CD8-positive, alpha-beta memory T cell (primary cell): ENCODE measurements around the gene DEUP1. TPM values are rescaled to one million over a fixed set of nuclear protein-coding genes. Genes with fewer than 3 reads are reported as not detected.

Experiments
- CTCF ChIA-PET: fragments of 350-600 bp; sonication (Branson Sonifier 250); formaldehyde crosslinking; loops from one replicate; lab custom pipeline; 2021; ENCODE audit warnings: antibody characterized with exemption; lab: Charles Lee
- POLR2A ChIA-PET: fragments of 350-600 bp; sonication (Branson Sonifier 250); formaldehyde crosslinking; loops from one replicate; lab custom pipeline; 2021; ENCODE audit warnings: antibody characterized with exemption; lab: Charles Lee
- DNase-seq, 5 donors: peaks; one replicate each; pipeline versions ENCODE4 v3.0.0 to v3.0.0-alpha.2; 2020 to 2022; ENCODE audit warnings: mixed read lengths in 1 of 5
- H3K27ac ChIP-seq: one replicate; pipeline ENCODE4 v1.7.0; 2013; ENCODE audit warnings: low read depth, mild to moderate bottlenecking, low read length, moderate library complexity
- H3K27me3 ChIP-seq: 2 replicates; pipeline ENCODE4 v1.7.0; 2013; ENCODE audit warnings: low read length, mild to moderate bottlenecking; ENCODE audit not compliant: insufficient read depth, poor library complexity, severe bottlenecking
- H3K36me3 ChIP-seq: 2 replicates; pipeline ENCODE4 v1.7.0; 2013; ENCODE audit warnings: mild to moderate bottlenecking, low read length, moderate library complexity; ENCODE audit not compliant: insufficient read depth
- H3K4me1 ChIP-seq: 2 replicates; pipeline ENCODE4 v1.7.0; 2013; ENCODE audit warnings: mild to moderate bottlenecking, low read length, moderate library complexity; ENCODE audit not compliant: insufficient read depth
- H3K4me3 ChIP-seq: 2 replicates; pipeline ENCODE4 v1.7.0; 2013; ENCODE audit warnings: mild to moderate bottlenecking, low read length
- H3K9me3 ChIP-seq: 2 replicates; pipeline ENCODE4 v1.7.0; 2013; ENCODE audit warnings: mild to moderate bottlenecking, low read length
- H3K27ac Mint-ChIP-seq, 8 donors: one replicate each; pipeline ENCODE4 v1.8.0; 2020 to 2021; ENCODE audit warnings: mixed read lengths in 8 of 8, mild to moderate bottlenecking in 6 of 8, inconsistent platforms in 3 of 8, moderate library complexity in 3 of 8
- H3K27me3 Mint-ChIP-seq, 2 donors: one replicate each; pipeline ENCODE4 v1.8.0; 2020 to 2021; ENCODE audit warnings: mixed read lengths in 2 of 2, mild to moderate bottlenecking in 1 of 2, moderate library complexity in 1 of 2
- H3K36me3 Mint-ChIP-seq, 3 donors: one replicate each; pipeline ENCODE4 v1.8.0; 2020 to 2021; ENCODE audit warnings: mixed read lengths in 3 of 3, inconsistent platforms in 1 of 3, mild to moderate bottlenecking in 1 of 3
- H3K4me1 Mint-ChIP-seq, 3 donors: one replicate each; pipeline ENCODE4 v1.8.0; 2020 to 2021; ENCODE audit warnings: mixed read lengths in 3 of 3, inconsistent platforms in 1 of 3, mild to moderate bottlenecking in 1 of 3
- H3K4me3 Mint-ChIP-seq, 7 donors: one replicate each; pipeline ENCODE4 v1.8.0; 2020 to 2021; ENCODE audit warnings: mixed read lengths in 7 of 7, mild to moderate bottlenecking in 6 of 7, moderate library complexity in 4 of 7, inconsistent platforms in 2 of 7
- H3K9me3 Mint-ChIP-seq, 5 donors: one replicate each; pipeline ENCODE4 v1.8.0; 2020 to 2022; ENCODE audit warnings: mixed read lengths in 5 of 5, mild to moderate bottlenecking in 3 of 5, moderate library complexity in 2 of 5, inconsistent platforms in 1 of 5
- polyA plus RNA-seq: library from polyadenylated mRNA; unstranded; fragments of 300-500 nt; fragmentation: Illumina TruSeq; gene quantifications from one replicate; pipeline ENCODE4 v1.2.3, GENCODE V29; 2021
- total RNA-seq, 2 experiments: library from RNA; stranded (reverse); gene quantifications; one replicate each; pipeline ENCODE4 v1.2.3, GENCODE V29; 2021

DEUP1 gene
- total and polyA plus RNA-seq, 3 experiments from 2014 or later, result not detected

DNA sequence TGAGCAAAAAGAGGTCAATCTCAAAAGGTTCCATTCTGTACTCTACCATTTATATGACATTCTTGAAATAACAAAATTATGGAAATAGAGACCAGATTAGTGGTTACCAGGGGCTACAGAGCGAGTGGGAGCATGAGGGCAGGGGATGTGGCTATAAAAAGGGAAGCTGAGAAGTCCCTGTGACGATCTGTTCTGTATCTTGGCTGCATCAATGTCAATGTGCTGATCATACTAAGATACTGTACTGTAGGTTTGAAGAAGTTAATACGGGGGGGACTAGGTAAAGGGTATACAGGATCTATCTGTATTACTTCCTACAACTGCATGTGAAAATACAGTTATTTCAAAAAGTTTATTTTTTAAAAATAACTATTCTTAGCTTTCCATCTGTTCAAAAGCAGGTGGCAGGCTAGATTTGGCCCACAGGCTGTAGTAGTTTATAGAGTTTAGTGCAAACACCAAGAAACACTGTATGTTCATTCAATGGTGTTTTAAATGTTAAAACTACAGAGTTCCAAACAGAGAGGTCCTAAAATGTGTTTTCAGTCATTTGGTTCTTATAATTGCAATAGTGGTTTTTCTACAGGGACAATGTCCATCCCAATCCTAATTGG, 134.5 kb downstream of the DEUP1 start:
- ChIA-PET CTCF (no interaction called here), POLR2A (no interaction called here)
- no peak overlapping the region for H3K27ac Mint-ChIP-seq
- Histone ChIP-seq H3K4me1 (no peaks in the 10 kb centered on the region), H3K9me3 (no peaks in the 10 kb centered on the region), H3K27ac (no peak overlapping the region), H3K36me3 (no peaks in the 10 kb centered on the region), H3K27me3 (no peaks in the 10 kb centered on the region), H3K4me3 (no peak overlapping the region)
- H3K9me3 Mint-ChIP-seq, result peaks cover 0 to 2% (median 0%) of the 10 kb centered on the region in 5 donors
- no peaks in the 10 kb centered on the region for H3K36me3 Mint-ChIP-seq
- no peaks in the 10 kb centered on the region for H3K4me1 Mint-ChIP-seq
- no peak overlapping the region for H3K4me3 Mint-ChIP-seq
- no peak for DNase-seq
- H3K27me3 Mint-ChIP-seq, result peaks cover 0 to 8% of the 10 kb centered on the region in 2 donors

DNA sequence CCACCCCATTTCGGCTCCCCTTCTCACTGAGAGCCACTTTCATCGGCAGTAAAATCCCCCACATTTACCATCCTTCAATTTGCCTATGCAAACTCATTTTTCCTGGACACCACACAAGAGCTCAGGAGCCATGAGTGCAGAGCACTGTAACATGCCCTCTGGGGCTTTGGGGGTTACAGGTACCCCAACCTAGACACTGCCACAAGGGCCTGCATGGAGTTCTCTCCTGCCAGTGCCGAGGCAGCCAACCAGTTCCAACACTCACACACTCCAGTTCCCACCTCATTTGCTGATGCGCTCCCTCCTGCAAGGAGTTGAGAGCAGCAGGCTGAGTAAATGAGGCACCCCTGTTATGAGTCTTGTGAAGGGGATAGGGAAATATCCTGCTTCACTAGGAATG, 136.5 kb downstream of the DEUP1 start:
- Mint-ChIP-seq H3K9me3 (peaks cover 0 to 4% (median 0%) of the 10 kb centered on the region in 5 donors), H3K36me3 (no peaks in the 10 kb centered on the region), H3K4me3 (no peak overlapping the region), H3K4me1 (no peaks in the 10 kb centered on the region), H3K27ac (no peak overlapping the region), H3K27me3 (peaks cover 0 to 6% of the 10 kb centered on the region in 2 donors)
- Histone ChIP-seq H3K36me3 (no peaks in the 10 kb centered on the region), H3K4me3 (no peak overlapping the region), H3K27ac (no peak overlapping the region), H3K9me3 (no peaks in the 10 kb centered on the region), H3K27me3 (no peaks in the 10 kb centered on the region), H3K4me1 (no peaks in the 10 kb centered on the region)
- DNase-seq, result no peak
- ChIA-PET CTCF (no interaction called here), POLR2A (no interaction called here)

DNA sequence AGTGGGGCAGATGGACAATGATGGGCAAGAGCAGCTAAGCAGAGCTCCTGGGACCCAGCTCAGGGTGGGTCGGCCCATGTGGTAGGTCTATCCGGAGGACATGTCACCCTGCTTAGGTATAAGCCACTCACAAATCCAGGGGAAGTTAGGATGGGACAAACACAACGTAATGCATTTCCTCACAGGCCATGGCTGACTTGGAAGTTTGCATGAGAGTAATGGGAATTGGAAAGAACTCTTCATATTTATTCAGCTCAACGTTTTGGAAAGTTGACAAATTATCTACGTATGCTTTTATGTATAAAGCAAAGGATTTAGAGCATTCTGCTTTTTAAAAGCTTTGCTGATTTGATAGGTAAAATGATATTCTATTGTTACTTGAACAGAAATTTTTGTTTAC, 137.7 kb downstream of the DEUP1 start:
- Histone ChIP-seq H3K27me3 (no peaks in the 10 kb centered on the region), H3K4me3 (no peak overlapping the region), H3K4me1 (no peaks in the 10 kb centered on the region), H3K36me3 (no peaks in the 10 kb centered on the region), H3K27ac (no peak overlapping the region), H3K9me3 (no peaks in the 10 kb centered on the region)
- Mint-ChIP-seq H3K4me1 (no peaks in the 10 kb centered on the region), H3K27me3 (peaks cover 0 to 4% of the 10 kb centered on the region in 2 donors), H3K27ac (no peak overlapping the region), H3K4me3 (no peak overlapping the region), H3K36me3 (no peaks in the 10 kb centered on the region), H3K9me3 (peaks cover 0 to 4% (median 0%) of the 10 kb centered on the region in 5 donors)
- POLR2A ChIA-PET, result no interaction called here
- CTCF ChIA-PET, result no interaction called here
- DNase-seq, result no peak

DNA sequence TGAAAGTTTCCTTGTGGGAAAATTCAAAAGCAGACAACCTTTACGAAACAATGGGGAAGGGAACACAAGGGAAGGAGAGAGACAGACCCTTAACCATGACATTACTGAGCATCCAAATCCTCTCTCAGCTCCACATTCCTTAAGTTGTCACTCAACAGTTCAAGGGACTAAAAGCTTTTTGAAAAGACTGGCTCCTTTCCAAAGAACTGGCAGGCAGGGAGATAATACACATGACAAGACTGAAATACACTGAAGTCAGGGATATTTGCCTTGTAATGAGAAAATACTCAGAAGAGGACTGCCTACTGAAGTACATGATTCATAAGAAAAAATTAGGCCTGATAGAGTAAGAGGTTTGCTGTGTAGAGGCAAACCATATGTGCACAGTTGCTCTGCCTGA, 143.6 kb downstream of the DEUP1 start:
- Mint-ChIP-seq H3K4me3 (no peak overlapping the region), H3K9me3 (peaks cover 0 to 2% (median 0%) of the 10 kb centered on the region in 5 donors), H3K4me1 (no peaks in the 10 kb centered on the region), H3K27ac (no peak overlapping the region), H3K36me3 (no peaks in the 10 kb centered on the region), H3K27me3 (peaks cover 0 to 3% of the 10 kb centered on the region in 2 donors)
- Histone ChIP-seq H3K4me3 (no peak overlapping the region), H3K9me3 (no peaks in the 10 kb centered on the region), H3K27me3 (no peaks in the 10 kb centered on the region), H3K4me1 (no peaks in the 10 kb centered on the region), H3K27ac (no peak overlapping the region), H3K36me3 (no peaks in the 10 kb centered on the region)
- POLR2A ChIA-PET, result no interaction called here
- CTCF ChIA-PET, result no interaction called here
- no peak for DNase-seq

DNA sequence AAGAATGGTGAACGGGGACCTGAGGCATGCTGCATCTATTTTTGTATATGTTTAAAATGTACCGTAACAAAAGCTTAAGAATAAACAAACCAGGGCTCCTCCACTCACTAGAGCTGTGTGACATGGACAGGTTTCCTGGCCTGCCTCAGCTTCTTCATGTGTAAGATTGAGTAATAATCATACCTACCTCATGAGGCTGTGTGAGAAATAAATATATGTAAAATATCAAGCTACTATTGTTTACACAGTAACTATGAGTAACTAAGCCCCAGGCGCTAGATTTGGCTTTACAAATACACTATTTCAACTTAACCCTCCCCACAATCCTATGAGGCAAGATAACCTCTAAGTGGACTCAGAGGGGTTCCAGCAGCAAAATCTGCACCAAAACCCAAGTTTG, 146.3 kb downstream of the DEUP1 start:
- no peaks in the 10 kb centered on the region for H3K4me1 Mint-ChIP-seq
- H3K36me3 ChIP-seq, result no peaks in the 10 kb centered on the region
- POLR2A ChIA-PET, result no interaction called here
- no peaks in the 10 kb centered on the region for H3K36me3 Mint-ChIP-seq
- CTCF ChIA-PET, result no interaction called here
- H3K27ac ChIP-seq, result no peak overlapping the region
- no peak for DNase-seq
- H3K27me3 ChIP-seq, result no peaks in the 10 kb centered on the region
- H3K4me3 ChIP-seq, result no peak overlapping the region
- H3K9me3 Mint-ChIP-seq, result no peaks in the 10 kb centered on the region
- no peak overlapping the region for H3K4me3 Mint-ChIP-seq
- no peaks in the 10 kb centered on the region for H3K4me1 ChIP-seq
- H3K9me3 ChIP-seq, result no peaks in the 10 kb centered on the region
- no peak overlapping the region for H3K27ac Mint-ChIP-seq
- H3K27me3 Mint-ChIP-seq, result peaks cover 0 to 3% of the 10 kb centered on the region in 2 donors

DNA sequence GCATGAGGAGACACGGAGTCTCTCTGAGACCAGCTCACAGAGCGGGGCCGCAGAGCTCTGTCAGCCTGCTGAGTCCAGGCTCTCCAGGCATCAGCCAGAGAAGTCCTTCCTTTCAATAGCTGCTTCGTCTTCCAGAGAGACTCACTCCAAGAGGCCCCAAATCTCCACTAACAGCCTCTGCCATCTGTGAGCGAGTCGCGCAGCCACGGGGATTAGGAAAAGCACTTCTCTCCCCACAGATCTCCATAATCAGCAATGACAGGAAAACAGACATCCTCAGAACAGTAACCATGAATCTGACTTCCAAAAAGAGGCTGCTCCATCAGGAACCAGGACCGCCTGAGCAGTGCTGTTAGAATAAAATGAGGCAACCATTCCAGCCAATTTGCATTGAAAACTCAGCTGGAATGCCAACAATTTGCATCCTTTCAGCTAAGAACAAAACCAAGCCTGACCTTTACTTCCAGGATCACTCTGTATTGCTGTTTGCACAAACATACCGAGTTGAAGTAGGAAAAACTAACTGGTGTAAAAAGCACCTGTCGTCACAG, 147.2 kb downstream of the DEUP1 start:
- no peak overlapping the region for H3K4me3 Mint-ChIP-seq
- CTCF ChIA-PET, result no interaction called here

DNA sequence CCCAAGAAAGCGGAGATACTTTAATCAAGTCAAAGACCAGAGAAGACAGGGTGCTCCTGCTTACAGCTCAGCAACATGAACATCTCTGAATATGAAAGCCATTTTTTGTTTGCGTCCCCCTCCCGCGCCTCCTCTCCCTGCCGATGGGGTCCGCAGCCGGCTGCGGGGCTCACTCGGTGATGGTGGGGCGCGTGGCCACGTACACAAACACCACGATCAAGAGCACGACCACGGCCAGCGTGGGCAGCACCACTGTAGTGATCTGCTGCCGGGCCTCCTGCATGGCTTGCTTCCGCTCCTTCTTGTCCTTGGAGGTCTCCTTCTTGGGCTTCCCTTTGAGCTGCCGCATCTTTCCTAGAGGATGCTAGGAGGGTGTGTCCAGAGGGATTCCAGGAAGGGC, 148.3 kb downstream of the DEUP1 start:
- Mint-ChIP-seq H3K27ac (no peak overlapping the region), H3K4me3 (no peak overlapping the region), H3K9me3 (no peaks in the 10 kb centered on the region), H3K27me3 (peaks cover 0 to 3% of the 10 kb centered on the region in 2 donors), H3K36me3 (no peaks in the 10 kb centered on the region), H3K4me1 (no peaks in the 10 kb centered on the region)
- POLR2A ChIA-PET, result no interaction called here
- DNase-seq, result no peak
- Histone ChIP-seq H3K4me1 (no peaks in the 10 kb centered on the region), H3K36me3 (no peaks in the 10 kb centered on the region), H3K4me3 (no peak overlapping the region), H3K27ac (no peak overlapping the region), H3K27me3 (no peaks in the 10 kb centered on the region), H3K9me3 (no peaks in the 10 kb centered on the region)
- CTCF ChIA-PET, result no interaction called here

More for the DNA sequence above, 147.2 kb downstream of the DEUP1 start:
- peaks cover 0 to 3% of the 10 kb centered on the region in 2 donors for H3K27me3 Mint-ChIP-seq
- Histone ChIP-seq H3K27me3 (no peaks in the 10 kb centered on the region), H3K36me3 (no peaks in the 10 kb centered on the region), H3K4me1 (no peaks in the 10 kb centered on the region), H3K27ac (no peak overlapping the region), H3K4me3 (no peak overlapping the region), H3K9me3 (no peaks in the 10 kb centered on the region)
- no peaks in the 10 kb centered on the region for H3K9me3 Mint-ChIP-seq
- H3K27ac Mint-ChIP-seq, result no peak overlapping the region
- POLR2A ChIA-PET, result no interaction called here
- H3K4me1 Mint-ChIP-seq, result no peaks in the 10 kb centered on the region
- H3K36me3 Mint-ChIP-seq, result no peaks in the 10 kb centered on the region
- DNase-seq, result no peak

DNA sequence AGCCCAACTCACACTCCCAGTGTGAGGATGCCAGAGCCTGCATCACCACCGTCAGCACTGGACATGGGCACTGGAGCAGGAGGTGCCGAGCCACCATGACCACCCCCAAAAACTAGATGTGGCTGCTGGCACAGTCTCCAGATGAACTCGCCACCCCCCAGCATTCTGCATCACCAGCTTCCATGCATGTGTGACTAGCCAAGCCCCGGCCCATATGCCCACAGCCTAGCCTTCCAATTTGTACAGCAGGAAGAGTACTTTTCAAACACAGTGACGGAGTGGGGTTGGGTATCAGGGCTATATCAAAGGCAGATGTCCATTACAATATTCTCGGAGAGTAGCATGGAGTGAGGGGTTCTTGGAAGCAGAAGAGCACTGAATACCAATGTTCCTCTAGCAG, 149.7 kb downstream of the DEUP1 start:
- no peaks in the 10 kb centered on the region for H3K27me3 ChIP-seq
- ChIA-PET CTCF (no interaction called here), POLR2A (no interaction called here)
- no peaks in the 10 kb centered on the region for H3K4me1 Mint-ChIP-seq
- H3K36me3 Mint-ChIP-seq, result no peaks in the 10 kb centered on the region
- no peaks in the 10 kb centered on the region for H3K9me3 Mint-ChIP-seq
- H3K27ac ChIP-seq, result no peak overlapping the region
- no peak overlapping the region for H3K4me3 Mint-ChIP-seq
- no peak overlapping the region for H3K27ac Mint-ChIP-seq
- H3K4me1 ChIP-seq, result no peaks in the 10 kb centered on the region
- no peaks in the 10 kb centered on the region for H3K9me3 ChIP-seq
- H3K4me3 ChIP-seq, result no peak overlapping the region
- DNase-seq, result no peak
- no peaks in the 10 kb centered on the region for H3K36me3 ChIP-seq
- peaks cover 0 to 3% of the 10 kb centered on the region in 2 donors for H3K27me3 Mint-ChIP-seq
